Stimulated activated CD8-positive, alpha-beta memory T cell treated with anti-CD3 and anti-CD28 coated beads, Interleukin-15, amount 100 ng/mL, for 1 hour (primary cell): Measurements from ENCODE around the gene POM121C.
A peak's percentile ranks its signal among the peaks of the same experiment; 100 is the strongest.
"Not testable (repeated sequence)": the region's sequence is repeated elsewhere in the genome, so short reads cannot be mapped to it uniquely, and the experiment has no call there.

Source experiments
- DNase-seq: peaks from one replicate; pipeline ENCODE4 v3.0.0-alpha.2; 2020; ENCODE audit warnings: low read depth

Gene POM121C

GRCh38 chr7:75485979-75486643, at the start of gene POM121C:
Gene POM121C, minus strand, starts transcription at chr7:75486299. Its CDS starts 44,803 bp downstream, at chr7:75441496.
- DNase-seq, result peak; percentile 66

DNA sequence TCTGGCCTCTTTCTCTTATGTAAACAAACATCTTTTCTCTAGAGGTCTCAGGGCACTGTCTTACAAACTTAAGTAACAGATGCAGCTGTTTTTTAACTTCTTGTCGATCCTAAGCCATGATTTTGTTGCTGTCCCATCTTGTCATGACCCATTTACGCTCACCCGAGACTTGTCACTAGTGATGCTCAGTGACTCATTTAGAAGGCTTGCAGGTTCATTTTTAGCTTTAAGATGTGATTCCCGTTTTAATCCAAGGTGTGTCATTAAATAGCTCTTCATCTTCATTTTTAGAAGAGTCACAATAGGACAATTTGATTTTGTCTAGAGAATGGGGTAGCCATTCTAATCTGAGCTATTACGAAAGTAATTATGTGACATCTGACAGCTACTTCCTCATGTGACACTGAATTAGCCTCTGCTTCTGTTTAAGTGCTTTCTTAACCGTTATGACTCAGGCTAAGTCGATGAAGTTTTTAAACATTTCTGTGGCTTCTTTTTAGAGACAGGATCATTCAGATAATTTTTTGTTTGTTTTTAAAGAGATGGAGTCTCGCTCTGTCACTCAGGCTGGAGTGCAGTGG, 48.7 kb upstream of the POM121C start:
- DNase-seq, result no peak

- DNase-seq, result no peak
These were observed 47.8 kb upstream of the POM121C start for GRCh38 chr7:75533926-75534325.

GRCh38 chr7:75532639-75533038, 46.5 kb upstream of the POM121C start:
- DNase-seq, result no peak

- DNase-seq, result no peak
These were observed 45.3 kb upstream of the POM121C start for GRCh38 chr7:75531359-75531821.

DNA sequence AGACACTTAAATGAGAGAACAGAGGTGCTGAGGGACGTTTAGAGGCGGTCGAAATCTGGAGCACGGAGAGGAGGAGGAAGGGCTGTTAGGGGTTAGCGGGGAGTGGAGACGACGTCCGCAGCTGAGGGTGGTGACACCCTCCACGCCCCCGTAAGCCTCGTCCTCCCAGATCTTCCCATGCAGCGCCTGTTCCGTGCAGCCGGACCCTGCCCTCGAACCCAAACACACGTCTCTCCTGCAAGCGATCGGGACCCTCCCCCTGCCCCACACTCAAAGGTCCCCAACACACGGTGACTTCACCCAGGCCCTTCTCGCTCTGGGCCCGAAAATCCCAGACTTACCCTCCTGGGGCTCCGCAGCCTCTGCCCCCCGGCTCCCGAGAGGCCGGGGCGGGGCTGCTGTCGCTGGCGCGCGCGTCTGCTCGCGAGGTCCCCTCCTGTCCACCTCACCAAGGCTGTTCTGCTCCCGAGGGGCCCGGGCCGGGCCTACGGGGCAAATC, 41.2 kb upstream of the POM121C start:
- not testable (repeated sequence) for DNase-seq

DNA sequence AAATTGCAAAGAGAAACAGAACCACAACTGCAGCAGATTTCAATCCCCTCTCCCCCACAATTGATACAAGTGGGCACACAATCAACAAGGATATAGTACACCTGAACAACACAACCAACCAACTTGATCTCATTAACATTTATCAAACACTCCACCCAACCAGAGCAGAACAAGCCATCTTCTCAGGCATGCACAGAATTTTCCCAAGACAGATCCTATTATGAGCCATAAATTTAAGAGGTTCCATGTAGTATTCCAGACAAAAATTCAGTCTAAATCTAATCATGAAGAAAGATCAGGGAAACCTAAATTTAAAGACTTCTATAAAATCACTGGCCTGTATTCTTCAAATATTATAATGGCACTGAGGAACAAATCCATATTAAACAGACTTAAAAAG, 35.6 kb upstream of the POM121C start:
- not testable (repeated sequence) for DNase-seq

- DNase-seq, result not testable (repeated sequence)
These were observed 32.7 kb upstream of the POM121C start for GRCh38 chr7:75518842-75519241.

- DNase-seq, result not testable (repeated sequence)
These were observed 22.9 kb upstream of the POM121C start for GRCh38 chr7:75509033-75509432.

DNA sequence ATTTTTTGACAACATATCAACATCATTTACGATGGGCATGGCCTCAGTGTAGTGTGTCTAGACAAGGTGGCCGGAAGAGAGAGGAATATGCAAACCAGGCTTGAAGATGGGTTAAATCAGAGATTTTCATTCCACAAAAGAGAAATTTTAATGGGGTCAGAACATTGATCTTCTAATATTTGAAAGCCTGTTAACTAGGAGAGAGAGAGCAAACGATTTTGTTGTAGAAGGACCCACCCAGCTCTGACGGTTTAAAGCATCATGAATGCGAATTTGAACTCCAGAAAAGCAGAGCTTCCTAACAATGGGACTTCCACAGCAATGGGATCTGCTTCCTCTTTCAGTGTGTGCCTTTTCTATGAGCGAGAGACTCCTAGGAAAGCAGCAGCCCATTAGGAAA, 5.9 kb upstream of the POM121C start, which contains the start of gene SPDYE5:
Gene SPDYE5 (plus strand): TSS at position 301 of the 400 bp plus-strand sequence. CDS start 1,728 bp downstream, outside the sequence.
- not testable (repeated sequence) for DNase-seq

GRCh38 chr7:75485355-75485978, 632 bp downstream of the POM121C start:
- DNase-seq, result not testable (repeated sequence)

- not testable (repeated sequence) for DNase-seq
These were observed 5.8 kb downstream of the POM121C start for GRCh38 chr7:75480313-75480712.

GRCh38 chr7:75477457-75477856, 8.6 kb downstream of the POM121C start:
- not testable (repeated sequence) for DNase-seq

GRCh38 chr7:75470166-75470565, 15.9 kb downstream of the POM121C start:
- not testable (repeated sequence) for DNase-seq

- DNase-seq, result not testable (repeated sequence)
These were observed 25.6 kb downstream of the POM121C start for GRCh38 chr7:75460541-75460940.

DNA sequence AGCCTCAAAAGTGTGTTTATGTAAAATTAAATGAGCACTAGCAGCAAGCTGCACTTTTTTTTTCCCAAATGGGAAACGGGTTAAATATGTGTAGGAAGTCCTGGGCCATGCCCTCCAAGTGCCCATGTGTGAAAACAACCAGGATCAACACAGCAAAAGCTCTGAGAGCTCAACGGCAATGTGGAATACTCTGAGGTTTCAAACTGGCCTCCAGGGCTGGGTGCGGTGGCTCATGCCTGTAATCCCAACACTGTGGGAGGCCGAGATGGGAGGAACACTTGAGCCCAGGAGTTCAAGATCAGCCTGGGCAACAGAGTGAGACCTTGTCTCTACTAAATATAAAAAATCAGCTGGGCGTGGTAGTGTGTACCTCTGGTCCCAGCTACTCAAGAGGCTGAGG, 28.1 kb downstream of the POM121C start:
- DNase-seq, result not testable (repeated sequence)

DNA sequence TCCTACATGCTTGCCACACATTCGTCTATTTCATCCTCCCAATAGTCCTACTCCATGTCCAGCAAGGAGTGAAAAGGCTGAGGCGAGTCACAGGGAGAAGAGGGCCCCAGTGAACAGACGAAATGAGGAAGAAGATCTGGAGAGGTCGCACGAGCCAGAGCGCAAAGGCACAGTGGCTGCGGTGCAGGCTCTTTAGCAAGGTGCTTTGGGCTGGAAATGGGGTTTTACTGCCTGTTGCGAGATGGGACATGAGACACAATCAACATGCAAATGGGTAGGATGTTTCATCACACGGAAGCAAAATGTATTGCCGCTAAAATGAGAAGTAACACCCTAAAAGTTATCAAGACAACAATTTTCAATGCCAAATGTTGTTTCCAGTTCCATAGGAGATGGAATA, 29.7 kb downstream of the POM121C start:
- not testable (repeated sequence) for DNase-seq

GRCh38 chr7:75452494-75452955, 33.6 kb downstream of the POM121C start:
- DNase-seq, result not testable (repeated sequence)

- not testable (repeated sequence) for DNase-seq
These were observed 36.2 kb downstream of the POM121C start for GRCh38 chr7:75449946-75450345.

GRCh38 chr7:75442465-75443111, 43.5 kb downstream of the POM121C start:
- not testable (repeated sequence) for DNase-seq

DNA sequence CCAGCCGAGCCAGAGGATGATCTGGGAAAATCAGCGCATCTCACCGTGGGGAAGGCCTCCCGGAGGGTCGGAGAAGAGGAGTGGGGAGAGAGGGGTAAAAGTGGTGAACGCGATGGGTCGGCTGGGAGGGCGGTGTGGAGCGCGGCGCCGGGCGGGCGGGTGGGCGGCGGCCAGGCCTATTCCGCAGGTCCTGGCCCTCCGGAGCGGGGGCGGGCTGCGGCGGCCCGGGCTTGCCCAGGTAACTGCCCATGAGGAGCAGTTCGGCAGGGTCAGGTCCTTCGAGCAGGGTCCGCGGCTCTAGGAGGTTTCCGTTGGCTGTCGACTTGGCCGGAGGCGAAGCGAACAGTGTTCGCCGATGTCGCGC, 44.0 kb downstream of the POM121C start:
- not testable (repeated sequence) for DNase-seq

- DNase-seq, result not testable (repeated sequence)
These were observed 47.1 kb downstream of the POM121C start for GRCh38 chr7:75439000-75439399.
